Small intestine (tissue), 7 donors: ENCODE measurements around the gene HAPLN2. TPM values are rescaled to one million over a fixed set of nuclear protein-coding genes. Genes with fewer than 3 reads are reported as not detected.

Experiments
- DNase-seq, 2 donors: peaks; one replicate each; pipeline versions ENCODE4 v3.0.0 to v3.0.0-alpha.2; 2013
- FAIRE-seq: peaks from 2 replicates; lab custom pipeline; 2012; peaks lifted over from hg19 to GRCh38; lab: Jason Lieb, UNC
- H3K27ac ChIP-seq, 3 donors: one replicate each; pipeline ENCODE4 v1.5.1; 2013; ENCODE audit warnings: low read length in 2 of 3, mild to moderate bottlenecking in 2 of 3, control low read depth in 1 of 3, inconsistent platforms in 1 of 3, low read depth in 1 of 3, moderate library complexity in 1 of 3
- H3K27me3 ChIP-seq, 3 donors: one replicate each; pipeline ENCODE4 v1.6.1; 2013; ENCODE audit warnings: low read length in 3 of 3, inconsistent platforms in 1 of 3; ENCODE audit not compliant: control insufficient read depth in 3 of 3, insufficient read depth in 3 of 3
- H3K36me3 ChIP-seq, 3 donors: one replicate each; pipeline ENCODE4 v1.6.1; 2013; ENCODE audit warnings: low read length in 3 of 3, inconsistent platforms in 1 of 3, low read depth in 1 of 3, mild to moderate bottlenecking in 1 of 3, moderate library complexity in 1 of 3; ENCODE audit not compliant: control insufficient read depth in 3 of 3, insufficient read depth in 2 of 3
- H3K4me1 ChIP-seq, 3 donors: one replicate each; pipeline ENCODE4 v1.6.1; 2013; ENCODE audit warnings: low read length in 2 of 3, inconsistent platforms in 1 of 3, low read depth in 1 of 3, mild to moderate bottlenecking in 1 of 3, moderate library complexity in 1 of 3; ENCODE audit not compliant: control insufficient read depth in 3 of 3, insufficient read depth in 2 of 3
- H3K4me3 ChIP-seq, 3 donors: one replicate each; pipeline ENCODE4 v1.5.1; 2013; ENCODE audit warnings: low read length in 3 of 3, control low read depth in 1 of 3, inconsistent platforms in 1 of 3, low read depth in 1 of 3, mild to moderate bottlenecking in 1 of 3, moderate library complexity in 1 of 3
- H3K9me3 ChIP-seq, 2 donors: one replicate each; pipeline ENCODE4 v1.6.1; 2013; ENCODE audit warnings: low read depth in 1 of 2, low read length in 1 of 2; ENCODE audit not compliant: control insufficient read depth in 2 of 2, insufficient read depth in 1 of 2
- WGBS, 3 donors: extraction: QIAGEN DNeasy Blood & Tissue Kit; methylation state at CpG; one replicate each; pipeline ENCODE4 v1.1.7; 2013; 5-methylcytosine and 5-hydroxymethylcytosine counted together
- polyA plus RNA-seq, 4 donors: library from polyadenylated mRNA; stranded (reverse) in 3 of 4; unstranded in 1 of 4; fragments of 200-250 nt in 3 of 4; fragments of 120-200 nt in 1 of 4; gene quantifications; one replicate each; pipeline versions ENCODE4 v1.2.1 to v1.2.3, GENCODE V29; 2013
- donor health status: healthy with polysubstance abuse.
- donor health status: control.
- donor health status: control.
- donor health status: Bipolar disorder and iron deficiency.
- donor health status: healthy.

The HAPLN2 gene
- polyA plus RNA-seq, 4 donors, result 0.22 to 25.9 (median 6.7) TPM

GRCh38 chr1:156666862-156667609 is 47.8 kb downstream of the HAPLN2 start:
- peaks cover 0 to 60% (median 16%) of the 10 kb centered on the region in 3 donors for H3K4me1 ChIP-seq
- no peak for DNase-seq

GRCh38 chr1:156667610-156667967 is 48.4 kb downstream of the HAPLN2 start:
- H3K36me3 ChIP-seq, result peaks cover 0 to 2% (median 0%) of the 10 kb centered on the region in 3 donors
- no peak overlapping the region for H3K4me3 ChIP-seq
- no peaks in the 10 kb centered on the region for H3K9me3 ChIP-seq
- H3K27ac ChIP-seq, result peak overlapping the region in 2 of 3 donors; percentile 65 to 68
- peaks cover 0 to 54% (median 15%) of the 10 kb centered on the region in 3 donors for H3K4me1 ChIP-seq
- WGBS, 3 donors, result 53 to 86% (median 68%) methylated on average over 5 of the region's 5 CpGs
- FAIRE-seq (no peak), DNase-seq (peak in 1 of 2 donors; percentile 36)
- no peaks in the 10 kb centered on the region for H3K27me3 ChIP-seq

More at GRCh38 chr1:156666862-156667609, 47.8 kb downstream of the HAPLN2 start:
- H3K27ac ChIP-seq, result peak overlapping the region in 2 of 3 donors; percentile 65 to 68
- H3K9me3 ChIP-seq, result no peaks in the 10 kb centered on the region
- H3K36me3 ChIP-seq, result no peaks in the 10 kb centered on the region
- 84 to 85% (median 85%) methylated on average over 9 of the region's 9 CpGs for WGBS, 3 donors
- no peak overlapping the region for H3K4me3 ChIP-seq
- H3K27me3 ChIP-seq, result no peaks in the 10 kb centered on the region
- FAIRE-seq, result no peak

DNA sequence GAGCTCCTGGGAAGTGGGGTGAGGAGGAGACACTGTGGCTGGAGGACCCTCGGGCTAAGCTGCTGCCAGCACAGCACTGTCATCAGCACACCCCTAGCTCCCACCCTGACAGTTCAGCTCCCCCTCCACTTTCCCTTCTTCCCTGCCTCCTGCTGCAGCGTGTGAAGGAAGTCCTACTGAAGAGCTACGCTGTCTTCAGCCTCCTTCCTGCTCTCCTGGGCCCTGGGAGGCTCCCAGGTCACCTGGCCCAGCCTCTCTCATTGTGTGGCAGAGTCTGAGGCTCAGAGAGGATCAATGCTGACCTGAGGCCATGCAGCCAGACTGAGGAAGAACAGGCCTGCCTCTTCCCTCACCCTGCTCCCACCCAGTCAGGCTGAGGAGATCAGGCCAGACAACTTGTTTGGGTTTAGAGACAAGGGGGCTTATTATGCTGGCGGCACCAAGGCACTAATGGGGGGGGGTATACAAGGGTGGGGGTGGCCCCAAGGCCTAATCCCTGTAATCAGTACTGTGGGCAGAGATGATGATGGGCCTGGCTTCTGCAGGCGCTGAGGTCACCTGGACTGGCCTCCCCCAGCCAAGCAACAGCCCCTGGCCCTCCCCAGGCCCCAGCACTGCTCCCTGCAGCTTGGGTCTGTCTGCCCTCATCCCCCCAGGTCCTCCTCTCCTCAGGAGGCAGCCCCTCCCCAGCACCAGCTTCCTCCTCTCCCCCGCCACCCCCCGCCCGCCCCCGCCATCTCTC is 48.9 kb downstream of the HAPLN2 start:
- Histone ChIP-seq H3K36me3 (peaks cover 0 to 7% (median 0%) of the 10 kb centered on the region in 3 donors), H3K9me3 (no peaks in the 10 kb centered on the region), H3K27me3 (no peaks in the 10 kb centered on the region), H3K4me3 (no peak overlapping the region), H3K4me1 (peaks cover 0 to 52% (median 15%) of the 10 kb centered on the region in 3 donors), H3K27ac (peak overlapping the region in 2 of 3 donors; percentile 65 to 68)
- 80 to 97% (median 87%) methylated on average over 5 to 9 of the region's 9 CpGs for WGBS, 3 donors
- FAIRE-seq (no peak), DNase-seq (no peak)

- Histone ChIP-seq H3K27ac (peak overlapping the region in 2 of 3 donors; percentile 3 to 23), H3K4me1 (peaks cover 0 to 52% (median 13%) of the 10 kb centered on the region in 3 donors)
- no peak for FAIRE-seq
Measured at GRCh38 chr1:156668801-156669637, 49.8 kb downstream of the HAPLN2 start.

GRCh38 chr1:156669794-156670193 is 50.6 kb downstream of the HAPLN2 start:
- Histone ChIP-seq H3K9me3 (no peaks in the 10 kb centered on the region), H3K36me3 (peaks cover 0 to 19% (median 0%) of the 10 kb centered on the region in 3 donors), H3K4me1 (peaks cover 0 to 50% (median 8%) of the 10 kb centered on the region in 3 donors), H3K27ac (peak overlapping the region in 1 of 3 donors; percentile 8), H3K27me3 (no peaks in the 10 kb centered on the region), H3K4me3 (no peak overlapping the region)
- no peak for FAIRE-seq
- WGBS, 3 donors, result 50 to 74% (median 57%) methylated on average over 5 of the region's 5 CpGs
- no peak for DNase-seq

More at GRCh38 chr1:156668801-156669637, 49.8 kb downstream of the HAPLN2 start:
- Histone ChIP-seq H3K27me3 (no peaks in the 10 kb centered on the region), H3K4me3 (no peak overlapping the region), H3K36me3 (peaks cover 0 to 15% (median 0%) of the 10 kb centered on the region in 3 donors), H3K9me3 (no peaks in the 10 kb centered on the region)
- DNase-seq, result no peak
- WGBS, 3 donors, result 77 to 81% (median 78%) methylated on average over 17 of the region's 17 CpGs

DNA sequence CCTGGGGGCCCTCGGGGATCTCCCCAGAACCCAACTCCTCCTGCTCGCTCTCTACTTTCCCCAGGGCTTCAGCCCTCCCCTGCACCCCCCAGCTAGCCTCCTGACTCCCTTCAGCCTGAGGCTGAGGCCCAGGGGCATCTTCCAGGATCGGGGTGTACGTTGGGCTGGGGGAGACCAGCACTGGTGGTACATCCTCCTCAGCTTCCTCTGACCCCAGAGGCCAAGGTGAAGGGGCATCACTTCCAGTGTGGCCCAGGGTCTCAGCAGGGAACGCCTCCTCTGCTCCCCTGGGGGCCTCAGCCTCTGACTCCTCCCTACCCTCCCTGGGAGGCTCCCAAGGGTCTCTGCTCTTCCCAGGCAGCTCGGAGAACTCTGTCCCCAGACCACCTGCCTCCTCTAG is 51.1 kb downstream of the HAPLN2 start:
- Histone ChIP-seq H3K4me1 (peaks cover 0 to 45% (median 6%) of the 10 kb centered on the region in 3 donors), H3K9me3 (no peaks in the 10 kb centered on the region), H3K4me3 (no peak overlapping the region), H3K27me3 (peaks cover 0 to 3% (median 0%) of the 10 kb centered on the region in 3 donors), H3K36me3 (peaks cover 0 to 19% (median 0%) of the 10 kb centered on the region in 3 donors), H3K27ac (peak overlapping the region in 1 of 3 donors; percentile 8)
- no peak for DNase-seq
- 63 to 86% (median 67%) methylated on average over 6 of the region's 6 CpGs for WGBS, 3 donors
- FAIRE-seq, result no peak

DNA sequence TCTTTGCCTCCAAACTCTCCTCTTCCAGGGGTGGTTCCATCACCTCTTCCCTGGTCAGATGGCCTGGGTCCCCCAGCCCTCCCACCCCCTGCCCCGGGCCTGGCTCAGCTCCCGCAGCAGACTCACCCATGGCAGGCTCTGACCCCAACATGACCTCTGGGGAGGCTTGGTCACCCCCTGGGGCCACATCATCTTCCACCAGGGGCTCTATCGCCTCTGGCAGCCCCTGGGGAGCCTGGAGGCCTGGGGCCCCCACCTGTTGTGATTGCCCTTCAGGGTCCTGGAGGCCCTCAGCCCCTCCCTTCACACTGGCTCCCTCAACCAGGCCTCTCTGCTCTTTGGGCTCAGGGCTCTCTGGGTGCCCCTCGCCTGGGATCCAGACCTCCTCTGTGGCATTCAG is 51.6 kb downstream of the HAPLN2 start:
- Histone ChIP-seq H3K36me3 (peaks cover 0 to 19% (median 0%) of the 10 kb centered on the region in 3 donors), H3K4me3 (no peak overlapping the region), H3K4me1 (peaks cover 0 to 40% (median 6%) of the 10 kb centered on the region in 3 donors), H3K9me3 (no peaks in the 10 kb centered on the region), H3K27me3 (peaks cover 0 to 8% (median 0%) of the 10 kb centered on the region in 3 donors), H3K27ac (no peak overlapping the region)
- DNase-seq (no peak), FAIRE-seq (no peak)
- 63 to 80% (median 65%) methylated on average over 4 of the region's 4 CpGs for WGBS, 3 donors
